Loucy (cell line): ENCODE results near the gene DYRK1B.

Experiments used
- EZH2phosphoT487 ChIP-seq: fragments of 200-600 bp; IDR thresholded peaks from 2 replicates; pipeline ENCODE4 v1.6.1; 2018; ENCODE audit warnings: antibody characterized with exemption, mild to moderate bottlenecking, moderate library complexity, borderline replicate concordance
- TF ChIP-seq, protein P1 (sequence below): fragments of 200-600 bp; sonication (generic); conservative IDR thresholded peaks from 2 replicates; pipeline ENCODE4 v1.5.1; 2014; ENCODE audit warnings: mild to moderate bottlenecking, antibody characterized with exemption, low read length

DNA sequence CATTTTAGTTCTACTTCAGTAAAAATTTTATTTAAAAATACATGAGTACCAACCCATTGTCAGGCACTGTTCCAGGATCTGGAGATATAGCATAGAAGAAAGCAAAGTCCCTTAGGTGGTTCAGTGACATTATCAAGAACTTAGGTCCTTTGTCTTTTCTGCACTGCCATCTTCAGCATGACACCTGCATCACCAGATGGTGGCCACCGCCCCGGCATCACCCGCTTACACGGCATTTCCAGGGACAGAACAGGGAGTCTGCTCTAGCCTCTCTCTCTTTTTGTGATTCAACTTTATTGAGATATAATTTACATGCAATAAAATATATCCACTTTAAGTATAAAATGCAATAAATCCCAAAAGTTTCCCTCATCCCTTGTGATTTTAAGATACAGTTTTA, 23.5 kb downstream of the DYRK1B start:
- TF ChIP-seq, protein P1, sequence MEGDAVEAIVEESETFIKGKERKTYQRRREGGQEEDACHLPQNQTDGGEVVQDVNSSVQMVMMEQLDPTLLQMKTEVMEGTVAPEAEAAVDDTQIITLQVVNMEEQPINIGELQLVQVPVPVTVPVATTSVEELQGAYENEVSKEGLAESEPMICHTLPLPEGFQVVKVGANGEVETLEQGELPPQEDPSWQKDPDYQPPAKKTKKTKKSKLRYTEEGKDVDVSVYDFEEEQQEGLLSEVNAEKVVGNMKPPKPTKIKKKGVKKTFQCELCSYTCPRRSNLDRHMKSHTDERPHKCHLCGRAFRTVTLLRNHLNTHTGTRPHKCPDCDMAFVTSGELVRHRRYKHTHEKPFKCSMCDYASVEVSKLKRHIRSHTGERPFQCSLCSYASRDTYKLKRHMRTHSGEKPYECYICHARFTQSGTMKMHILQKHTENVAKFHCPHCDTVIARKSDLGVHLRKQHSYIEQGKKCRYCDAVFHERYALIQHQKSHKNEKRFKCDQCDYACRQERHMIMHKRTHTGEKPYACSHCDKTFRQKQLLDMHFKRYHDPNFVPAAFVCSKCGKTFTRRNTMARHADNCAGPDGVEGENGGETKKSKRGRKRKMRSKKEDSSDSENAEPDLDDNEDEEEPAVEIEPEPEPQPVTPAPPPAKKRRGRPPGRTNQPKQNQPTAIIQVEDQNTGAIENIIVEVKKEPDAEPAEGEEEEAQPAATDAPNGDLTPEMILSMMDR: no peak
- no peak for TF ChIP-seq EZH2phosphoT487
